SKM-1 (cell line): ENCODE data around the gene KCNJ1.

Source experiments
- DNase-seq: peaks from one replicate; lab custom pipeline; 2025; ENCODE audit not compliant: unreplicated experiment; lab: John Stamatoyannopoulos, UW

Gene KCNJ1

GRCh38 chr11:128867277-128867676 lies at the start of gene KCNJ1:
KCNJ1 (minus strand) TSS chr11:128867296; CDS start chr11:128840243, 27,053 bp downstream.
- DNase-seq = no peak

GRCh38 chr11:128916681-128917080 lies 49.6 kb upstream of the KCNJ1 start:
- DNase-seq = no peak

GRCh38 chr11:128916037-128916572 lies 49.0 kb upstream of the KCNJ1 start:
- no peak for DNase-seq

- DNase-seq = no peak
These were observed 48.0 kb upstream of the KCNJ1 start for GRCh38 chr11:128915149-128915521.

- DNase-seq = no peak
These were observed 47.4 kb upstream of the KCNJ1 start for GRCh38 chr11:128914216-128915148.

- no peak for DNase-seq
These were observed 46.7 kb upstream of the KCNJ1 start for GRCh38 chr11:128913806-128914205.

- DNase-seq = no peak
These were observed 44.6 kb upstream of the KCNJ1 start for GRCh38 chr11:128911701-128912100.

- no peak for DNase-seq
These were observed 44.1 kb upstream of the KCNJ1 start for GRCh38 chr11:128911239-128911638.

GRCh38 chr11:128910576-128910975 lies 43.5 kb upstream of the KCNJ1 start:
- DNase-seq = no peak

GRCh38 chr11:128909438-128910125 lies 42.5 kb upstream of the KCNJ1 start:
- DNase-seq = no peak

GRCh38 chr11:128908391-128909246 lies 41.5 kb upstream of the KCNJ1 start:
- DNase-seq = no peak

- no peak for DNase-seq
These were observed 40.5 kb upstream of the KCNJ1 start for GRCh38 chr11:128907585-128907984.

GRCh38 chr11:128906185-128907050 lies 39.3 kb upstream of the KCNJ1 start:
- DNase-seq = no peak

GRCh38 chr11:128905345-128906184 lies 38.5 kb upstream of the KCNJ1 start:
- peak; percentile 66 for DNase-seq

GRCh38 chr11:128904656-128905344 lies 37.7 kb upstream of the KCNJ1 start:
- no peak for DNase-seq

GRCh38 chr11:128904303-128904655 lies 37.2 kb upstream of the KCNJ1 start:
- no peak for DNase-seq

GRCh38 chr11:128903248-128904061 lies 36.4 kb upstream of the KCNJ1 start:
- DNase-seq = no peak
